HUES6 (cell line): ENCODE data around the gene STK25.
"Not testable (repeated sequence)": the region's sequence is repeated elsewhere in the genome, so short reads cannot be mapped to it uniquely, and the experiment has no call there.

ENCODE experiments used
- H3K27ac ChIP-seq: 2 replicates; pipeline ENCODE4 v1.7.0; 2013; ENCODE audit warnings: low read depth, mild to moderate bottlenecking, low read length, inconsistent platforms
- H3K27me3 ChIP-seq: 2 replicates; pipeline ENCODE4 v1.6.1; 2013; ENCODE audit warnings: low read length; ENCODE audit not compliant: control insufficient read depth, insufficient read depth
- H3K36me3 ChIP-seq: 2 replicates; pipeline ENCODE4 v1.6.1; 2013; ENCODE audit warnings: low read length; ENCODE audit not compliant: control insufficient read depth, insufficient read depth
- H3K4me1 ChIP-seq: 2 replicates; pipeline ENCODE4 v1.6.1; 2013; ENCODE audit warnings: low read length; ENCODE audit not compliant: control insufficient read depth, insufficient read depth
- H3K4me3 ChIP-seq: 2 replicates; pipeline ENCODE4 v1.5.1; 2013; ENCODE audit warnings: low read depth, low read length
- H3K9ac ChIP-seq: one replicate; pipeline ENCODE4 v1.6.1; 2013; ENCODE audit warnings: mild to moderate bottlenecking, low read length
- H3K9me3 ChIP-seq: 2 replicates; pipeline ENCODE4 v1.6.1; 2013; ENCODE audit warnings: low read depth, low read length; ENCODE audit not compliant: control insufficient read depth, insufficient read depth

STK25 gene

DNA sequence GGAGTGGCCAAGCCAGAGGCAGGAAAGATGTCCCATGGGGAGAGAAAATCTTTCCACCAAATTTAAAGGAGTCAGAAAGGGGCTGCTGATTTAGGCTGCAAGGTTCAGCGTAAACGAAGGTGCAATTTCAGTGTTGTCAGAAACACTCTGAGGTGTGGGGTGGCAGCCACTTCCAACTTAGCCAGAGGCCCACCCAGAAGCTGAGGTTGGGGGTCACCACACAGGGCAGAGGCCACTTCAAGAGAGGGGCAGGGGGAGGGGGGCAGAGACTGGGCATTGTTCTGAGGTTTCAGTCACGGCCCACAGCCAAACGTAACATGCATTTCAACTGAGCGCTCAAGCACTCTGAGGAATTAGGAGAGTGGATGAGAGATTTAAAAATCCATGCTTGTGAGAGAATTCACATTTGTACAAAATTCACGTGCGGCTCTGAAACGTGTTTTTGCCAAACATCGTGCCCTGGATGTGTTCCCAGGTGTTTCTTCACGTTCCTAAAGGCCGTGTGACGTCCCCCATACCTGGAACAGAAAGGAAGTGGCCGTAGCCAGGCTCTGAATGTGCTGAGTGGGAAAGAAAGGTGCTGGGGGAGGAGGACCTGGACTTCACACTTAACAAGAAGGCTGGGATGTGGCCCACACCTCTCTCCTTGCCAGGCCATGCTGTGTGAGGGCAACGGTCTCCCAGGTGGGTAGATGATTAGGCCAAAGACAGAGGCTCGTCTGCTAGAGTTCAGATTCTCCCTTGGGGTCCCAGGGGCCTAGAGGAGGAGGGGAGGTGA, 30.6 kb upstream of the STK25 start:
- Histone ChIP-seq H3K4me3 (no peak overlapping the region), H3K9me3 (no peaks in the 10 kb centered on the region), H3K27ac (no peak overlapping the region), H3K4me1 (peaks cover 11% of the 10 kb centered on the region), H3K9ac (no peak overlapping the region), H3K27me3 (peaks cover 38% of the 10 kb centered on the region), H3K36me3 (no peaks in the 10 kb centered on the region)

DNA sequence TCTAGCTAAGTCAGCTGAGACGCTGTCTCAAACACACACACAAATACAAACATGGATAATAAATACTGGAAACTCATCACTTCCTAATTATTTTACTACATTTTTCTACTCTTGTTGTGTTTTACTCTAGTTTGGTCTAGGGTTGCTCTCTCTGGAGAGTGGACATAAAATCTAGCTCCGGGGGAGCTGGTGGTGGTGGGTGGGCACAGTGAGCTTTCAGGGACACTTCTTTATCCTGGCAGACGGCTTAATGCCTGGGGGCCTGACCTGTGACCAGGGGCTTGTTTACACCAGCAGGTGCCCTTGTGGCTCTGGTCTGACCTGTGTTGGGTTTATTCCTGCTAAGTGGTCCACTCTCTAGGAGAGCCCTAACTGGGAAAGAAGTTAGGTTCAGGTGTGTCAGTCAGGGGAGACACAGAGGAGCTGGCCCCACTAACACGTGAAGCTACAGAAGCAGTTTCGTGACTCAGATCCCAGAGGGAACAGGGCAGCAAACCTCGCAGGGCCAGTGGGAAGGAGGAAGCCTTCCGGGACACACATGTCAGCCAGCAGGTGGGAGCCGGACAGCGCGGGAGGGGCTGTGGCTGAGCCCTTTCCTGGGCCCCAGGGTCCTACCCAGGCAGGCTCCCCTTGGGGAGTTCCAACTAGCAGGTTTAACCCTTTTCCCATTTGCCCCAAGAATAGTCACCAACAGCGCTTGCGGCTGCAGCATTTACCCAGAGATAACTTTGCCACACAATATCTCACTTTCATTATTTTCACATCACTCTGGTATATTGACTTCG, 27.7 kb upstream of the STK25 start:
- Histone ChIP-seq H3K36me3 (no peaks in the 10 kb centered on the region), H3K27me3 (peaks cover 16% of the 10 kb centered on the region), H3K4me3 (no peak overlapping the region), H3K9ac (no peak overlapping the region), H3K27ac (no peak overlapping the region), H3K9me3 (no peaks in the 10 kb centered on the region), H3K4me1 (peaks cover 6% of the 10 kb centered on the region)

DNA sequence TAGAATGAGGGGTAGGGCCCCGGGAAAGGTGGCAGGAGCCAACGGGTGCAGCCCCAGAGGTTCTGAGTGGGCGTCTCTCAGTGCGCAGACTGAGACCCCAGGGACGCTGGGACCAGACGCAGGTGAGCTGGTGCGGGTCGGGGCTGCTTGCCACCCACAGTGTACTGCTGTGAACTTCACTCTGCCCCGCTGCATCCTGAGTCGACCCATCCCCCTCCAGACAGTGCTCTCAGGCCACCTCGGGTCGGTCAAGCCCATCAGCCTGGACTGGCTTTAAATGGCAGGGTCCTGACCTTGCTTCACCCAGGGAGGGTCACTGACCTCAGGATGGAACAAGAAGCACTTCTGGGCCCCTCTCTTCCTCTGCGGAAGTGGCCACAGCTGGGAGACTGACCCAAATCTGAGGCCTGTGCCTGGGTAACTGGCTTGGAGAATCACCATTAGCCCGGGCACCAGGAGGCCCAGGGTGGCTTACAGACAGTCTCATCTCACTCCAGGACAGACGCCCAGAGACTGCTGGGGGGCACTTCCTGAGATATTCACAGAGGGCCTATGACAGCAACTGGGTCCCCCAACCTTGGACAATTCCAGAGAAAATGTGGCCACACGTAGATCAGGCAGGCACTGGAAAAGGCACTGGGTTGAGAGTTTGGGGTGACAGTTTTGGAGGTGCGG, 26.5 kb upstream of the STK25 start:
- peaks cover 4% of the 10 kb centered on the region for H3K27me3 ChIP-seq
- H3K4me3 ChIP-seq, result no peak overlapping the region
- no peak overlapping the region for H3K9ac ChIP-seq
- H3K9me3 ChIP-seq, result no peaks in the 10 kb centered on the region
- H3K4me1 ChIP-seq, result no peaks in the 10 kb centered on the region; the same call in 1 of the 2 replicates
- H3K27ac ChIP-seq, result no peak overlapping the region
- H3K36me3 ChIP-seq, result no peaks in the 10 kb centered on the region

DNA sequence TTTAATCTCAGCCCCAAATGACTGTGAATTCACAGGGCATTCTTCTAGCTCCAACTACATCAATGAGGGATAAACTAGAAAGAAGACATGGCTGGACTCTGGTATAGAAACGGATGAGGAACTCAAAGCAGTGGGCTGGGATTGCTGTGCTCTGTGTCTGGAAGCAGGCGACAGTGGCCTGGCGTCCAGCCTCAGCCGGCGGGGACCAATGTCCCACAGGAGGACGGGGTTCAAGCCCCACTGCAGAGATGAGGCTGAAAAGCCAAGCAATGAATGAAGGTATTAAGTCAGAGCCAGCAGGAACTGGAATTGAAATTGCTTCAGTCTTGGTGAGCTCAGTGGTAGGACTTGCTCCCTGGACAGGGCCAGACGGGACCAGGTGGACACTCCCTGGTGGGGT, 25.9 kb upstream of the STK25 start:
- H3K9me3 ChIP-seq, result no peaks in the 10 kb centered on the region
- no peak overlapping the region for H3K27ac ChIP-seq
- no peak overlapping the region for H3K9ac ChIP-seq
- no peak overlapping the region for H3K4me3 ChIP-seq
- no peaks in the 10 kb centered on the region; the same call in 1 of the 2 replicates for H3K4me1 ChIP-seq
- peaks cover under 1% of the 10 kb centered on the region for H3K27me3 ChIP-seq
- no peaks in the 10 kb centered on the region for H3K36me3 ChIP-seq

DNA sequence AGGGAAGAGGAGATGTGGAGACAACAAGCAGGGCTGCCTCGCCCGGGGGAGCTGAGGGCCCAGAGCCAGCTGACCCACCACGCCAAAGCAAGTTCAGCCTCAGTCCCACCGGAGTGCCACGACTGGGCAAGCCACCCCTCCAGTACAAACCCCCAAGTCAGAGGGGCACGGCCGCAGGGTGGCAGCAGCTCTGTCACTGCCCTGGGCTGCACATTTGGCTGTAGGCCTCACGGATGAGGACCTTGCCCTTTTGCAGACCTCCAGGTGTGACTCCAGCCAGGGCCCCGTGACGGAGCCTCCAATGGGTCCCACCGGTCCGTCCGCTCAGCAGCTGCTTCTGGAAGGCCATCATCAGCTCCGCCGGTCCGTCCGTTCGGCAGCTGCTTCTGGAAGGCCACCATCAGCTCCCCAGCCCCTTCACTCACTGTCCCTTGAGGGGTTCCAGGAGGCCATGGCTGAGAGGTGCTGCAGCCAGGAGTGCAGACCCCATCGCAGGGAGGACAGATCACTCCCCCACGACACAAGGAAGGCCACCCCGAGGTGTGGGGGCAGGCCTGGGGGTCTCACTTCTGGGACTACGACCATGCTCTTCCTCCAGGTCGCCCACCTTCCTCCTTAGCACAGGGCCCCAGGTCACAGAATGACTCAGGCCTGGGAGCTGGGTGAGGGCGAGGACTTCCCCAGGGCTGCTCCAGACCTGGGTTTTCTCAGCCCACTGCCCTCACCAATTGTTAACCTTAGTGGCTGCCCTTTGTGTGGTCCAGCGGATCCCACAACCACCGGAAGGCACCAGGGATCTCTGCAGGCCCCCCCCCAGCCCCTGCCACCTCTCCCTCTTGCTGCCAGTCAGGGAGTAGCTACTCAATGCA, 24.6 kb upstream of the STK25 start:
- no peak overlapping the region for H3K9ac ChIP-seq
- H3K36me3 ChIP-seq, result no peaks in the 10 kb centered on the region
- H3K4me1 ChIP-seq, result no peaks in the 10 kb centered on the region
- no peaks in the 10 kb centered on the region for H3K9me3 ChIP-seq
- no peaks in the 10 kb centered on the region for H3K27me3 ChIP-seq
- no peak overlapping the region for H3K4me3 ChIP-seq
- no peak overlapping the region for H3K27ac ChIP-seq

DNA sequence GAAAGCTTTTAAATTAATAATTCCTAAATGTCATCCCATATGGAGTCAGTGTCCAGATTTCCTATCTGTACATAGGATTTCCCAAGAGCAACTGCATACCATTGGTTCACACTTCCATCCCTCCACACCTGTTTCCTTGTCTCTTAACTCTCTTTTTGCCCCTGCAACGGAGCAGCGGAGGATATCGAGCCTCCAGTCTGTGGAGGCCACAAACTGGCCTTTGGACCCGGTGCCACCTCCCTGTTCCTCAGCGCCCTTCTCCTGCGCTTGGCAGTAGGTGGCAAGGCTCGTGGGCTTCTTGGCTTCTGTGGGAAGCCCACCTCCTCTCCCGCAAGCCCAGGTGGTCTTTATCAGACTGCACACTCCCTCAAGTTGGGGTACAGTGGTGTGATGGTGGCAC, 23.8 kb upstream of the STK25 start:
- no peaks in the 10 kb centered on the region for H3K27me3 ChIP-seq
- H3K4me3 ChIP-seq, result no peak overlapping the region
- H3K36me3 ChIP-seq, result no peaks in the 10 kb centered on the region
- no peak overlapping the region for H3K9ac ChIP-seq
- H3K9me3 ChIP-seq, result no peaks in the 10 kb centered on the region
- no peaks in the 10 kb centered on the region for H3K4me1 ChIP-seq
- H3K27ac ChIP-seq, result no peak overlapping the region

DNA sequence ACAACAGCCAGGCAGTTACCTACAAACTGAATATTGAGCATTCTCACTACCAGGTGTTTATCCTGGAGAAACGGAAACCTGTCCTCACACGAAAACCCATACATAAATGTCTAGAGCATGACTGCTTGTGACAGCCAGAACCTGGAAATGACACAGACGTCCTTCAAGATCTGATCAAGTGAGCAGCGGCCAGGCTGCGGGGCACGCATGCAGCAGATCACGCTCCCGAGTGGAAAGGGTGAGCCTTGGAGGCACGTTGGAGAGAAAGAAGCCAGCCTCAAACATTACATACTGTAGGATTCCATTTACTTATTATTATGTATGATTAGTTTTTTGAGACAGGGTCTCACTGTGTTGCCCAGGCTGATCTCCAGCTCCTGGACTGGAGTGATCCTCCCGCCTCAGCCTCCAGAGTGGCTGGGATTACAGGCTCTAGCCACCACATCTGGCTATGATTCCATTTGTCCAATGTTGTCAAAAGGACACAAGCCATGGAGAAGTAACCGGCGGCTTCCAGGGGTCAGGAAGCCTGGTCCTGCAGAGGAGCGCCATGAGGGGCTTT, 22.9 kb upstream of the STK25 start:
- Histone ChIP-seq H3K27me3 (no peaks in the 10 kb centered on the region), H3K4me3 (no peak overlapping the region), H3K36me3 (no peaks in the 10 kb centered on the region), H3K9me3 (peaks cover 4% of the 10 kb centered on the region; the same call in 1 of the 2 replicates), H3K4me1 (no peaks in the 10 kb centered on the region), H3K27ac (no peak overlapping the region), H3K9ac (no peak overlapping the region)

DNA sequence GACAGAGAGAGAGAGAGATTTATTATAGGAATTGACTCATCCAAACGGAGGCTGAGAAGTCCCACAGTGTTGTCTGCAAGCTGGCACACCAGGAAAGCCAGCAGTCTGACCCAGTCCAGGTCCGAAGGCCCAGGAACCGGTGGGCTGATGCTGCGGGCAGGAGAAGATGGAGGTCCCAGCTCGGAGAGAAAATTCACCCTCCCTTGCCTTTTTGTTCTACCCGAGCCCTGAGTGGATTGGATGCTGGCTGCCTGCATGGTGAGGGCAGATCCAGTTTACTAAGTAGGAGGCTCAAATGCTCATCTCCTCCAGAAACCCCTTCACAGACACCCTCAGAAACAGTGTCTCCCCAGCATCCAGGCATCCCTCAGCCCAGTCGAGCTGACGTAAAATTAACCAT, 22.2 kb upstream of the STK25 start:
- Histone ChIP-seq H3K9ac (no peak overlapping the region), H3K27ac (no peak overlapping the region), H3K4me1 (no peaks in the 10 kb centered on the region), H3K36me3 (no peaks in the 10 kb centered on the region), H3K4me3 (no peak overlapping the region), H3K27me3 (no peaks in the 10 kb centered on the region), H3K9me3 (peaks cover 8% of the 10 kb centered on the region; the same call in 1 of the 2 replicates)

DNA sequence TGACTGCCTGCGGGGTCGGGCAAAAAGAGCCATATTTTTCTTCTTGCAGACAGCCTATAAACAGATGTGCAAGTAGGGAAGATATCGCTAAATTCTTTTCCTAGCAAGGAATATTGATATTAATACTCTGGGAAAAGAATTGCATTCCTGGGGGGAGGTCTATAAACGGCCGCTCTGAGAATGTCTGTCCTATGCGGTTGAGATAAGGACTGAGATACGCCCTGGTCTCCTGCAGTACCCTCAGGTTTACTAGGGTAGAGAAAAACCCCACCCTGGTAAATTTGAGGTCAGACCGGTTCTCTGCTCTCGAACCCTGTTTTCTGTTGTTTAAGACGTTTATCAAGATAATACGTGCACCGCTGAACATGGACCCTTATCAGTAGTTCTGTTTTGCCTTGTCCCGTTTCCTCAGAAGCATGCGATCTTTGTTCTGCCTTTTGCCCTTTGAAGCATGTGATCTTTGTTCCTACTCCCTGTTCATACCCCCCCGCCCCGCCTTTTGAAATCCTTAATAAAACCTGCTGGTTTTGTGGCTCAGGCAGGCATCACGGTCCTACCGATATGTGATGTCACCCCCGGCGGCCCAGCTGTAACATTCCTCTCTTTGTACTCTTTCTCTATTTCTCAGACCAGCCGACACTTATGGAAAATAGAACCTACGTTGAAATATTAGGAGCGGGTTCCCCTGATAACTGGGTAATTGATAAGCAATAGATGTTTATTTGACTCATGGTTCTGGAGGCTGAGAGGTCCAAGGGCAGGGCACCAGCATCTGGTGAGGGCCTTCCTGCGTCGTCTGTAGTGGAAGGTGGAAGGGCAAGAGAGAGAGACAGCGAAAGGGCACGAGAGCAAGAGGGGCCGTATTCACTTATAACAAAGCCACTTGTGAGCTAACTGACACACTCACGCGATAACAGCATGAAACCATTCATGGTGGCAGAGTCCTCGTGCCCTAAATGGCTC, 17.7 kb upstream of the STK25 start:
- not testable (repeated sequence) for H3K36me3 ChIP-seq, H3K9ac ChIP-seq, H3K27ac ChIP-seq, H3K4me1 ChIP-seq, H3K4me3 ChIP-seq, H3K27me3 ChIP-seq
- peaks cover 16% of the 10 kb centered on the region; the same call in 1 of the 2 replicates for H3K9me3 ChIP-seq
